Lung (tissue), 12 donors: ENCODE data around the gene GTPBP3. TPM values are rescaled to one million over a fixed set of nuclear protein-coding genes. Genes with fewer than 3 reads are reported as not detected.

Experiments used
- ATAC-seq: fragments of 200-7000 bp; cut with Tn5 transposase; one replicate; pipeline ENCODE4 v1.9.1; 2020; ENCODE audit warnings: moderate number of reproducible peaks; ENCODE audit not compliant: insufficient read depth, low FRiP score
- DNase-seq, 3 donors: peaks; one replicate each; pipeline ENCODE4 v3.0.0-alpha.2; 2013 to 2017
- H3K27ac ChIP-seq, 2 donors: one replicate each; pipeline ENCODE4 v1.5.1; 2013; ENCODE audit warnings: mild to moderate bottlenecking in 2 of 2, moderate library complexity in 2 of 2, control low read depth in 1 of 2, inconsistent platforms in 1 of 2, low read depth in 1 of 2, low read length in 1 of 2
- H3K27me3 ChIP-seq, 3 donors: one replicate each; pipeline ENCODE4 v1.5.1; 2013; ENCODE audit warnings: low read length in 2 of 3; ENCODE audit not compliant: control insufficient read depth in 3 of 3, insufficient read depth in 3 of 3
- H3K36me3 ChIP-seq, 4 donors: one replicate each; pipeline ENCODE4 v1.5.1; 2013; ENCODE audit warnings: low read length in 4 of 4, mild to moderate bottlenecking in 1 of 4, moderate library complexity in 1 of 4; ENCODE audit not compliant: control insufficient read depth in 4 of 4, insufficient read depth in 4 of 4
- H3K4me1 ChIP-seq, 5 donors: one replicate each; pipeline ENCODE4 v1.5.1; 2013; ENCODE audit warnings: low read length in 5 of 5, mild to moderate bottlenecking in 2 of 5, moderate library complexity in 1 of 5; ENCODE audit not compliant: control insufficient read depth in 5 of 5, insufficient read depth in 5 of 5
- H3K4me3 ChIP-seq: one replicate; pipeline ENCODE4 v1.5.1; 2013; ENCODE audit warnings: mild to moderate bottlenecking, control low read depth, moderate library complexity
- H3K9ac ChIP-seq, 2 donors: one replicate each; pipeline ENCODE4 v1.5.1; 2013; ENCODE audit warnings: low read length in 2 of 2, control low read depth in 1 of 2; ENCODE audit not compliant: insufficient read depth in 1 of 2
- H3K9me3 ChIP-seq, 4 donors: one replicate each; pipeline ENCODE4 v1.5.1; 2013; ENCODE audit warnings: low read length in 3 of 4, mild to moderate bottlenecking in 1 of 4, moderate library complexity in 1 of 4; ENCODE audit not compliant: control insufficient read depth in 4 of 4, insufficient read depth in 3 of 4
- WGBS, 2 donors: extraction: QIAGEN DNeasy Blood & Tissue Kit; methylation state at CpG; one replicate each; pipeline ENCODE4 v1.1.7; 2013; 5-methylcytosine and 5-hydroxymethylcytosine counted together
- polyA plus RNA-seq, 2 donors: library from polyadenylated mRNA; stranded (reverse); fragments of 200-250 nt; gene quantifications; one replicate each; pipeline ENCODE4 v1.2.1, GENCODE V29; 2013
- total RNA-seq, 2 donors: library from RNA; depleted of rRNA in 1 of 2; stranded (reverse); fragments of >200 nt in 1 of 2; gene quantifications; one replicate each; pipeline ENCODE4 v1.2.1, GENCODE V29; 2014 to 2021
- TF ChIP-seq, protein P1 (sequence below): IDR thresholded peaks from 2 replicates; pipeline ENCODE4 v1.5.1; 2012; ENCODE audit warnings: mild to moderate bottlenecking; ENCODE audit errors: control extremely low read depth, extremely low read depth
- donor health status: control.
- donor health status: control.
- donor health status: Bipolar disorder and iron deficiency.
- donor health status: healthy.
- donor health status: DM: yes; HTN: yes; CAD: no.

GTPBP3 gene
- total and polyA plus RNA-seq, 4 donors: 13.3 to 24.1 (median 18.2) TPM

GRCh38 chr19:17305216-17305516 is 32.2 kb upstream of the GTPBP3 start:
- no peaks in the 10 kb centered on the region for H3K27me3 ChIP-seq
- H3K36me3 ChIP-seq: peaks cover 0 to 7% (median 0%) of the 10 kb centered on the region in 4 donors
- DNase-seq (no peak), ATAC-seq (no peak)
- TF ChIP-seq, protein P1, sequence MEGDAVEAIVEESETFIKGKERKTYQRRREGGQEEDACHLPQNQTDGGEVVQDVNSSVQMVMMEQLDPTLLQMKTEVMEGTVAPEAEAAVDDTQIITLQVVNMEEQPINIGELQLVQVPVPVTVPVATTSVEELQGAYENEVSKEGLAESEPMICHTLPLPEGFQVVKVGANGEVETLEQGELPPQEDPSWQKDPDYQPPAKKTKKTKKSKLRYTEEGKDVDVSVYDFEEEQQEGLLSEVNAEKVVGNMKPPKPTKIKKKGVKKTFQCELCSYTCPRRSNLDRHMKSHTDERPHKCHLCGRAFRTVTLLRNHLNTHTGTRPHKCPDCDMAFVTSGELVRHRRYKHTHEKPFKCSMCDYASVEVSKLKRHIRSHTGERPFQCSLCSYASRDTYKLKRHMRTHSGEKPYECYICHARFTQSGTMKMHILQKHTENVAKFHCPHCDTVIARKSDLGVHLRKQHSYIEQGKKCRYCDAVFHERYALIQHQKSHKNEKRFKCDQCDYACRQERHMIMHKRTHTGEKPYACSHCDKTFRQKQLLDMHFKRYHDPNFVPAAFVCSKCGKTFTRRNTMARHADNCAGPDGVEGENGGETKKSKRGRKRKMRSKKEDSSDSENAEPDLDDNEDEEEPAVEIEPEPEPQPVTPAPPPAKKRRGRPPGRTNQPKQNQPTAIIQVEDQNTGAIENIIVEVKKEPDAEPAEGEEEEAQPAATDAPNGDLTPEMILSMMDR: no peak
- no peak overlapping the region for H3K9ac ChIP-seq
- peaks cover 3 to 34% (median 7%) of the 10 kb centered on the region in 5 donors for H3K4me1 ChIP-seq
- WGBS, 2 donors: 0 to 1% methylated on average over 7 of the region's 7 CpGs
- peak overlapping the region; percentile 58 to 88 for H3K27ac ChIP-seq
- no peak overlapping the region for H3K4me3 ChIP-seq
- no peaks in the 10 kb centered on the region for H3K9me3 ChIP-seq

GRCh38 chr19:17305517-17306284 is 31.7 kb upstream of the GTPBP3 start, which contains the start of gene MRPL34:
Gene MRPL34 (plus strand): TSS chr19:17305872. CDS start chr19:17305893, 21 bp downstream.
- DNase-seq (peak; percentile 97 to 98 (median 98)), ATAC-seq (peak; percentile 49)
- Histone ChIP-seq H3K9me3 (no peaks in the 10 kb centered on the region), H3K4me1 (peaks cover 4 to 39% (median 11%) of the 10 kb centered on the region in 5 donors), H3K9ac (peak within 1 kb of the TSS in 1 of 2 donors; percentile 46), H3K36me3 (peaks cover 0 to 3% (median 0%) of the 10 kb centered on the region in 4 donors), H3K4me3 (peak within 1 kb of the TSS; percentile 51), H3K27me3 (no peaks in the 10 kb centered on the region), H3K27ac (peak within 1 kb of the TSS; percentile 82 to 88)
- 0% methylated on average over 55 of the region's 55 CpGs for WGBS, 2 donors
- TF ChIP-seq, protein P1: peak; percentile 65

- TF ChIP-seq, protein P1: no peak
- Histone ChIP-seq H3K9me3 (no peaks in the 10 kb centered on the region), H3K4me3 (peak overlapping the region; percentile 51), H3K27ac (peak overlapping the region; percentile 82 to 88), H3K36me3 (peaks cover 0 to under 1% (median 0%) of the 10 kb centered on the region in 4 donors), H3K4me1 (peaks cover 4 to 39% (median 9%) of the 10 kb centered on the region in 5 donors), H3K9ac (peak overlapping the region in 1 of 2 donors; percentile 46), H3K27me3 (no peaks in the 10 kb centered on the region)
- ATAC-seq (no peak), DNase-seq (no peak)
- 11 to 12% methylated on average over 27 to 28 of the region's 28 CpGs for WGBS, 2 donors
These were observed 31.1 kb upstream of the GTPBP3 start for GRCh38 chr19:17306285-17306714.
